ENCODE measurements around the gene CUX1.
"Not testable (repeated sequence)": the region's sequence is repeated elsewhere in the genome, so short reads cannot be mapped to it uniquely, and the experiment has no call there.

Gene CUX1

GRCh38 chr7:101803203-101804087 is 14.0 kb upstream of the CUX1 start:
- DNase-seq, result no peak

- no peak for DNase-seq
Measured at GRCh38 chr7:101804088-101804963, 13.1 kb upstream of the CUX1 start.

- no peak for DNase-seq
Measured at GRCh38 chr7:101804967-101805366, 12.5 kb upstream of the CUX1 start.

- DNase-seq, result no peak
Measured at GRCh38 chr7:101812595-101812994, 4.8 kb upstream of the CUX1 start.

- no peak for DNase-seq
Measured at GRCh38 chr7:101813402-101814019, 3.9 kb upstream of the CUX1 start.

- peak; percentile 68 for DNase-seq
Measured at GRCh38 chr7:101814081-101814990, 3.1 kb upstream of the CUX1 start.

- DNase-seq, result peak; percentile 72
Measured at GRCh38 chr7:101814991-101815825, 2.2 kb upstream of the CUX1 start.

GRCh38 chr7:101815826-101816594 is 1.4 kb upstream of the CUX1 start:
- peak; percentile 78 for DNase-seq

- DNase-seq, result peak; percentile 30
Measured at GRCh38 chr7:101816595-101817470, 593 bp upstream of the CUX1 start.

- no peak for DNase-seq
Measured at GRCh38 chr7:101818287-101819071, 1.1 kb downstream of the CUX1 start.

GRCh38 chr7:101819183-101819582 is 1.8 kb downstream of the CUX1 start:
- DNase-seq, result no peak

GRCh38 chr7:101819913-101820522 is 2.6 kb downstream of the CUX1 start:
- no peak for DNase-seq

- no peak for DNase-seq
Measured at GRCh38 chr7:101820703-101821102, 3.3 kb downstream of the CUX1 start.

- not testable (repeated sequence) for DNase-seq
Measured at GRCh38 chr7:101822632-101823031, 5.2 kb downstream of the CUX1 start.

GRCh38 chr7:101823096-101823495 is 5.7 kb downstream of the CUX1 start:
- no peak for DNase-seq

- DNase-seq, result no peak
Measured at GRCh38 chr7:101823596-101823995, 6.2 kb downstream of the CUX1 start.

- no peak for DNase-seq
Measured at GRCh38 chr7:101824440-101824839, 7.0 kb downstream of the CUX1 start.

Data from activated naive CD4-positive, alpha-beta T cell treated with anti-CD3 and anti-CD28 coated beads, Interleukin-2, amount 50 U/mL, for 16 hours (primary cell).